ENCODE data around the gene IFNA13. TPM values are rescaled to one million over a fixed set of nuclear protein-coding genes. Genes with fewer than 3 reads are reported as not detected.

The IFNA13 gene
- polyA plus RNA-seq, 1 donor (not counting 4 experiments of a cell fraction or from before 2014, with no cell fraction given) = not detected

DNA sequence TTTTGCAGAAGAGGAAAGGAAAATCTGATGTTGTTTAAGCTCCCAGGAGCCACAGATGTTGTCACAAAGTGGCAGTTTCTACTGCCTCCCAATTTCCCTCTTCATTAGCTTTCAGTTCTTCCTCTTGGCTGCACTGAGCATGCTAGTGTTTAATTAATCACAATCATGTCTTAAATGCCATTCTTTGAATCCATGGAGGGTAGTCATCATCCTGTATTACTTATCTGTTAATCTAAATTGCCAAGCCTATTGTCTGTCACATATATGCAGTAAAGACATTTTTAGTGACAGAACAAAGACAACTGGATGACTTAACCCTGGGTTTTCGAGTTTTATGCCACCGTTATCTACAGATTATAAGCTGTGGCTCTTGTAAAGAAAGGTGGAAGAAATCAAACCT, 47.4 kb downstream of the IFNA13 start:
- Histone ChIP-seq H2AFZ (ENCODE audit: control insufficient read depth, low read length) (no peak overlapping the region), H3K9ac (ENCODE audit: control insufficient read depth, extremely low read depth, insufficient read depth, low read length) (no peak overlapping the region), H3K36me3 (ENCODE audit: control insufficient read depth in 2 of 2, extremely low read depth in 1 of 2, insufficient read depth in 2 of 2, low read length in 2 of 2) (peaks cover under 1 to 5% of the 10 kb centered on the region in 2 experiments), H3K4me1 (ENCODE audit: control insufficient read depth, extremely low read depth, insufficient read depth, low read length) (peaks cover 6% of the 10 kb centered on the region), H3K4me3 (ENCODE audit: control insufficient read depth in 2 of 3, extremely low read depth in 1 of 3, insufficient read depth in 2 of 3, low read depth in 1 of 3, low read length in 3 of 3) (no peak overlapping the region), H3K79me2 (ENCODE audit: control insufficient read depth, insufficient read depth, low read length) (no peaks in the 10 kb centered on the region), H4K20me1 (ENCODE audit: control insufficient read depth, extremely low read depth, insufficient read depth, low read length) (no peaks in the 10 kb centered on the region), H3K27me3 (ENCODE audit: control insufficient read depth, extremely low read depth, insufficient read depth, low read length) (no peaks in the 10 kb centered on the region), H3K9me1 (ENCODE audit: control insufficient read depth, extremely low read depth, insufficient read depth, low read length) (no peaks in the 10 kb centered on the region), H3K4me2 (ENCODE audit: control insufficient read depth, extremely low read depth, insufficient read depth, low read depth, low read length) (no peak overlapping the region), H3K9me3 (ENCODE audit: control insufficient read depth, low read depth, low read length) (no peaks in the 10 kb centered on the region), H3K27ac (ENCODE audit: control insufficient read depth, insufficient read depth, low read length) (no peak overlapping the region)
- DNase-seq (ENCODE audit: low read depth, low spot score) = no peak
- dilution Hi-C loops (cut with MboI; ENCODE audit: extremely low pct_ligation_motif_present, low sequenced_read_pairs) = no loop called here
- no peak for TF ChIP-seq EZH2 (IDR thresholded peaks at IDR 0.05; ENCODE audit: low read length)
- TF ChIP-seq, protein P1, sequence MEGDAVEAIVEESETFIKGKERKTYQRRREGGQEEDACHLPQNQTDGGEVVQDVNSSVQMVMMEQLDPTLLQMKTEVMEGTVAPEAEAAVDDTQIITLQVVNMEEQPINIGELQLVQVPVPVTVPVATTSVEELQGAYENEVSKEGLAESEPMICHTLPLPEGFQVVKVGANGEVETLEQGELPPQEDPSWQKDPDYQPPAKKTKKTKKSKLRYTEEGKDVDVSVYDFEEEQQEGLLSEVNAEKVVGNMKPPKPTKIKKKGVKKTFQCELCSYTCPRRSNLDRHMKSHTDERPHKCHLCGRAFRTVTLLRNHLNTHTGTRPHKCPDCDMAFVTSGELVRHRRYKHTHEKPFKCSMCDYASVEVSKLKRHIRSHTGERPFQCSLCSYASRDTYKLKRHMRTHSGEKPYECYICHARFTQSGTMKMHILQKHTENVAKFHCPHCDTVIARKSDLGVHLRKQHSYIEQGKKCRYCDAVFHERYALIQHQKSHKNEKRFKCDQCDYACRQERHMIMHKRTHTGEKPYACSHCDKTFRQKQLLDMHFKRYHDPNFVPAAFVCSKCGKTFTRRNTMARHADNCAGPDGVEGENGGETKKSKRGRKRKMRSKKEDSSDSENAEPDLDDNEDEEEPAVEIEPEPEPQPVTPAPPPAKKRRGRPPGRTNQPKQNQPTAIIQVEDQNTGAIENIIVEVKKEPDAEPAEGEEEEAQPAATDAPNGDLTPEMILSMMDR (optimal IDR thresholded peaks at IDR 0.05 in 1 of 3, IDR thresholded peaks at IDR 0.05 in 1 of 3, conservative IDR thresholded peaks at IDR 0.05 in 1 of 3; ENCODE audit: extremely low read depth in 1 of 3, insufficient read depth in 2 of 3, low read length in 3 of 3) = no peak
- no peak for FAIRE-seq

- Histone ChIP-seq H3K9me3 (ENCODE audit: control insufficient read depth, low read depth, low read length) (no peaks in the 10 kb centered on the region), H4K20me1 (ENCODE audit: control insufficient read depth, extremely low read depth, insufficient read depth, low read length) (no peaks in the 10 kb centered on the region), H3K27ac (ENCODE audit: control insufficient read depth, insufficient read depth, low read length) (no peak overlapping the region), H3K9me1 (ENCODE audit: control insufficient read depth, extremely low read depth, insufficient read depth, low read length) (no peaks in the 10 kb centered on the region), H3K27me3 (ENCODE audit: control insufficient read depth, extremely low read depth, insufficient read depth, low read length) (no peaks in the 10 kb centered on the region), H3K4me3 (ENCODE audit: control insufficient read depth in 2 of 3, extremely low read depth in 1 of 3, insufficient read depth in 2 of 3, low read depth in 1 of 3, low read length in 3 of 3) (no peak overlapping the region), H2AFZ (ENCODE audit: control insufficient read depth, low read length) (no peak overlapping the region), H3K4me2 (ENCODE audit: control insufficient read depth, extremely low read depth, insufficient read depth, low read depth, low read length) (no peak overlapping the region), H3K79me2 (ENCODE audit: control insufficient read depth, insufficient read depth, low read length) (no peaks in the 10 kb centered on the region), H3K9ac (ENCODE audit: control insufficient read depth, extremely low read depth, insufficient read depth, low read length) (no peak overlapping the region), H3K4me1 (ENCODE audit: control insufficient read depth, extremely low read depth, insufficient read depth, low read length) (peaks cover 6% of the 10 kb centered on the region), H3K36me3 (ENCODE audit: control insufficient read depth in 2 of 2, extremely low read depth in 1 of 2, insufficient read depth in 2 of 2, low read length in 2 of 2) (peaks cover 0 to 2% of the 10 kb centered on the region in 2 experiments)
- TF ChIP-seq EZH2 (IDR thresholded peaks at IDR 0.05; ENCODE audit: low read length) = no peak
- TF ChIP-seq, protein P1 (optimal IDR thresholded peaks at IDR 0.05 in 1 of 3, IDR thresholded peaks at IDR 0.05 in 1 of 3, conservative IDR thresholded peaks at IDR 0.05 in 1 of 3; ENCODE audit: extremely low read depth in 1 of 3, insufficient read depth in 2 of 3, low read length in 3 of 3) = peak; percentile 40 to 64 (median 58)
- dilution Hi-C loops (cut with MboI; ENCODE audit: extremely low pct_ligation_motif_present, low sequenced_read_pairs) = no loop called here
- no peak for DNase-seq (ENCODE audit: low read depth, low spot score)
- FAIRE-seq = no peak
Measured at GRCh38 chr9:21317956-21318923, 49.6 kb downstream of the IFNA13 start.

Other genes starting within 250 kb of the IFNA13 start
- not detected in 3 replicates for gene IFNW1, start 226.2 kb downstream of the IFNA13 start, polyA plus RNA-seq
- gene IFNA21, start 201.4 kb downstream of the IFNA13 start, polyA plus RNA-seq = not detected in 3 replicates
- not detected in 3 replicates for gene IFNA4, start 180.5 kb downstream of the IFNA13 start, polyA plus RNA-seq
- gene IFNA7, start 165.9 kb downstream of the IFNA13 start, polyA plus RNA-seq = not detected in 3 replicates
- not detected in 3 replicates for gene IFNA10, start 160.9 kb downstream of the IFNA13 start, polyA plus RNA-seq
- not detected in 3 replicates for gene IFNA16, start 150.7 kb downstream of the IFNA13 start, polyA plus RNA-seq
- gene IFNA17, start 139.8 kb downstream of the IFNA13 start, polyA plus RNA-seq = not detected in 3 replicates
- gene IFNA14, start 128.1 kb downstream of the IFNA13 start, polyA plus RNA-seq = not detected in 3 replicates
- not detected in 3 replicates for gene IFNA5, start 62.7 kb downstream of the IFNA13 start, polyA plus RNA-seq
- 13.5 to 18.7 TPM (median 16.8 TPM) in 3 replicates for gene KLHL9, start 32.7 kb downstream of the IFNA13 start, polyA plus RNA-seq
- gene IFNA6, start 17.2 kb downstream of the IFNA13 start, polyA plus RNA-seq = not detected in 3 replicates
- gene IFNA2, start 17.3 kb upstream of the IFNA13 start, polyA plus RNA-seq = not detected in 3 replicates
- not detected in 3 replicates for gene IFNA8, start 41.1 kb upstream of the IFNA13 start, polyA plus RNA-seq
- gene IFNA1, start 72.4 kb upstream of the IFNA13 start, polyA plus RNA-seq = not detected in 3 replicates
- gene IFNE, start 114.3 kb upstream of the IFNA13 start, polyA plus RNA-seq = 0.51 to 3.9 TPM (median 2.6 TPM) in 3 replicates

Measured in keratinocyte (primary cell).